Epithelial cell of esophagus (primary cell): ENCODE data around the gene C4B.
"Not testable (repeated sequence)": the region's sequence is repeated elsewhere in the genome, so short reads cannot be mapped to it uniquely, and the experiment has no call there.

Experiments used
- DNase-seq: peaks from one replicate; pipeline ENCODE4 v3.0.0; 2010; ENCODE audit warnings: low read depth
- H3K4me3 ChIP-seq: 2 replicates; pipeline ENCODE4 v1.5.1; 2011; ENCODE audit warnings: mild to moderate bottlenecking, low read length, control low read depth
- TF ChIP-seq, protein P1 (sequence below): IDR thresholded peaks from 2 replicates; pipeline ENCODE4 v1.5.1; 2011; ENCODE audit warnings: low read depth, mild to moderate bottlenecking, low read length, control low read depth, inconsistent platforms; ENCODE audit not compliant: insufficient read depth; ENCODE audit errors: missing control alignments

The C4B gene

DNA sequence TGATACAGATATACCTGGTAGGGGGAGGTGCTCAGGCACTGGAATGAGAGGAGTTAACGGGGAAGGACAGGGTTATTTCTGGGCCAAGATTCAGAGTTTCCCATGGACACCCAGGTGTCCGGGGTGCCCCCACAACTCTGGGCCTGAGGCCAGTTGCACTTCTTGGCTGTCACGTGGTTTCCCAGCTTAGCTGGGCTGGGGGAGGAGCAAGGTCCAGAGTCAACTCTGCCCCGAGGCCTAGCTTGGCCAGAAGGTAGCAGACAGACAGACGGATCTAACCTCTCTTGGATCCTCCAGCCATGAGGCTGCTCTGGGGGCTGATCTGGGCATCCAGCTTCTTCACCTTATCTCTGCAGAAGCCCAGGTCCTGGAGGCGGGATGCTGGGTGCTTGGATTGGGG lies at the start of gene C4B:
TSS of gene C4B (plus strand) at position 249 of the 400 bp plus-strand sequence. CDS start at position 300, 51 bp downstream.
- not testable (repeated sequence) for H3K4me3 ChIP-seq, DNase-seq

- TF ChIP-seq, protein P1, sequence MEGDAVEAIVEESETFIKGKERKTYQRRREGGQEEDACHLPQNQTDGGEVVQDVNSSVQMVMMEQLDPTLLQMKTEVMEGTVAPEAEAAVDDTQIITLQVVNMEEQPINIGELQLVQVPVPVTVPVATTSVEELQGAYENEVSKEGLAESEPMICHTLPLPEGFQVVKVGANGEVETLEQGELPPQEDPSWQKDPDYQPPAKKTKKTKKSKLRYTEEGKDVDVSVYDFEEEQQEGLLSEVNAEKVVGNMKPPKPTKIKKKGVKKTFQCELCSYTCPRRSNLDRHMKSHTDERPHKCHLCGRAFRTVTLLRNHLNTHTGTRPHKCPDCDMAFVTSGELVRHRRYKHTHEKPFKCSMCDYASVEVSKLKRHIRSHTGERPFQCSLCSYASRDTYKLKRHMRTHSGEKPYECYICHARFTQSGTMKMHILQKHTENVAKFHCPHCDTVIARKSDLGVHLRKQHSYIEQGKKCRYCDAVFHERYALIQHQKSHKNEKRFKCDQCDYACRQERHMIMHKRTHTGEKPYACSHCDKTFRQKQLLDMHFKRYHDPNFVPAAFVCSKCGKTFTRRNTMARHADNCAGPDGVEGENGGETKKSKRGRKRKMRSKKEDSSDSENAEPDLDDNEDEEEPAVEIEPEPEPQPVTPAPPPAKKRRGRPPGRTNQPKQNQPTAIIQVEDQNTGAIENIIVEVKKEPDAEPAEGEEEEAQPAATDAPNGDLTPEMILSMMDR, result no peak
- no peak overlapping the region for H3K4me3 ChIP-seq
- DNase-seq, result no peak
Measured at GRCh38 chr6:31965700-31966099, 48.9 kb upstream of the C4B start.

DNA sequence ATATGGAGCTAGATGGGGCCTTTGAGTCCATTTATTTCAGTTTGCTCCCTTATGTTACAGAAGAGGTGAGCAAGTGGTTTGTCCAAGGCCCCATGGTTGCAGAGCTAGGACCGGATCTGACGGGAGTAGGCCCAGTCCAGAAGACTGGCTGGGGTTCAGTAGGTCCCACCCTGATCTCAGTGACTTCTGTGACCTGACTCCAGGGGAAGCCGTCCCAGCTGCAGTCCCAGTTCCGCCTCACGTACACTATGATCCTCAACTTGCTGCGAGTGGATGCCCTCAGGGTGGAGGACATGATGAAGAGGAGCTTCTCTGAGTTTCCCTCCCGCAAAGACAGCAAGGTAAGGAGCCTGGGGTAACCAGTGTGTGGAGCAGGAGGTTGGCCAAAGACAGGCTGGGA lies 48.1 kb upstream of the C4B start:
- no peak overlapping the region for H3K4me3 ChIP-seq
- no peak for DNase-seq
- TF ChIP-seq, protein P1, result no peak

DNA sequence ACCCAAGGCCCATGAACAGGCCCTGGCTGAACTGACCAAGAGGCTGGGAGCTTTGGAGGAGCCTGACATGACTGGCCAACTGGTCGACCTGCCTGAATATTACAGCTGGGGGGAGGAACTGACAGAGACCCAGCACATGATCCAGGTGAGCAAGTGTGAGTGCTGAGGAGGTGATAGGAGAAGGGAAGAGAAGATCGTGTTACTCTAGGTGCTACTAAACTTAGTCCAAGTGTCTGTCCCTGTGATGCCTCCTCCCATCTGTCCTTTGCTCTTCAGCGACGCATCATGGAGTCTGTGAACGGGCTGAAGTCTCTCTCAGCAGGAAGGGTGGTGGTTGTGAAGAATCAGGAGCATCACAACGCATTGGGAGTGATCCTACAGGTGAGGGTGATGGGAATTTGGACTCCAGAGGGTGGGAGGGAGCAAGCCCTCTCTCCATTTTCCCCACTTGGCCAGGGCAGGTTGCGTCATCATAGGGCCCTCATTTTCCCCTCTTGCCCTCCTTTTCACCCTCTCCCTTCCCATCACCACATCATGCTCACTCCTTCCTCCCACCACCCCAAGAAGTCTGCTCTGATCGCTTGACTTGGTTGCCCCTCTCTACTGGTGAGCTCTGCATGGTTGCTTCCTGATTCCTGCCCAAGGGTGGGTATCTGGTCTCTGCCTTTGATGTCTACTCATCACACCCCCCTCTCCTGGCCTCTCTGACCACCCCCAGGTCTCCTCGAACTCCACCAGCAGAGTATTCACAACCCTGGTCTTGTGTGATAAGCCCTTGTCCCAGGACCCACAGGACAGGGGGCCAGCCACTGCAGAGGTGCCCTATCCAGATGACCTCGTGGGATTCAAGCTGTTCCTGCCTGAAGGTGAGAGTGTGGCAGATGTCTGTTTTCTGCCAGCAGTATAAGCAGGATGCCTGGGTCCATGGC lies 47.3 kb upstream of the C4B start:
- TF ChIP-seq, protein P1, result no peak
- DNase-seq, result no peak
- no peak overlapping the region for H3K4me3 ChIP-seq

DNA sequence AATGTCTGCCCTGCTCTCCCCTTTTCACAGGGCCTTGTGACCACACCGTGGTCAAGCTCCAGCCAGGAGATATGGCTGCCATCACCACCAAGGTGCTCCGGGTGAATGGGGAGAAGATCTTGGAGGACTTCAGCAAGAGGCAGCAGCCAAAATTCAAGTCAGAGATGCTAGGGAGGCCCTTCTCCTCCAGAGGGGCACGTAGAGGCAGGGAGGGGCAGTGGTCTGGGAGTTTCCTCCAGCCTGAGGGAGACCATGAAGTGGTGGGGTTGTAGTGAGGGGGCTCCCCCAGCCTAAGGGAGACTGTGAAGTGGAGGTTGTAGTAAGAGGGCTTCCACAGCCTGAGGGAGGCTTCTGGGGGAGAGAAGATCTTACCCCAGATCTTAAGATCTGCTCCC lies 46.7 kb upstream of the C4B start:
- TF ChIP-seq, protein P1, result no peak
- DNase-seq, result no peak
- H3K4me3 ChIP-seq, result no peak overlapping the region

DNA sequence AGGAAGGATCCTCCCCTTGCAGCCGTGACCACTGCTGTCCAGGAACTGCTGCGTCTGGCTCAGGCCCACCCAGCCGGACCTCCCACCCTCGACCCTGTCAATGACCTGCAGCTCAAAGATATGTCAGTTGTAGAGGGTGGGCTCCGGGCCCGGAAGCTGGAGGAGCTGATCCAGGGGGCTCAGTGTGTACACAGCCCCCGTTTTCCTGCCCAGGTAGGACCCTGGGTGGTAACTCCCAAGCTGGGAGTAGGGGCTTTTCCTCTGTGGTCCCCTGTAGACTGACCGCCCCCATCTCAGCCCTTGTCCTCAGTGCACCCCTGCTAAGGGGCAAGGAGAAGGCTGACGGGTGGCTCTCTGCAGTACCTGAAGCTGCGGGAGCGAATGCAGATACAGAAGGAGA lies 46.3 kb upstream of the C4B start:
- no peak for DNase-seq
- TF ChIP-seq, protein P1, result no peak

DNA sequence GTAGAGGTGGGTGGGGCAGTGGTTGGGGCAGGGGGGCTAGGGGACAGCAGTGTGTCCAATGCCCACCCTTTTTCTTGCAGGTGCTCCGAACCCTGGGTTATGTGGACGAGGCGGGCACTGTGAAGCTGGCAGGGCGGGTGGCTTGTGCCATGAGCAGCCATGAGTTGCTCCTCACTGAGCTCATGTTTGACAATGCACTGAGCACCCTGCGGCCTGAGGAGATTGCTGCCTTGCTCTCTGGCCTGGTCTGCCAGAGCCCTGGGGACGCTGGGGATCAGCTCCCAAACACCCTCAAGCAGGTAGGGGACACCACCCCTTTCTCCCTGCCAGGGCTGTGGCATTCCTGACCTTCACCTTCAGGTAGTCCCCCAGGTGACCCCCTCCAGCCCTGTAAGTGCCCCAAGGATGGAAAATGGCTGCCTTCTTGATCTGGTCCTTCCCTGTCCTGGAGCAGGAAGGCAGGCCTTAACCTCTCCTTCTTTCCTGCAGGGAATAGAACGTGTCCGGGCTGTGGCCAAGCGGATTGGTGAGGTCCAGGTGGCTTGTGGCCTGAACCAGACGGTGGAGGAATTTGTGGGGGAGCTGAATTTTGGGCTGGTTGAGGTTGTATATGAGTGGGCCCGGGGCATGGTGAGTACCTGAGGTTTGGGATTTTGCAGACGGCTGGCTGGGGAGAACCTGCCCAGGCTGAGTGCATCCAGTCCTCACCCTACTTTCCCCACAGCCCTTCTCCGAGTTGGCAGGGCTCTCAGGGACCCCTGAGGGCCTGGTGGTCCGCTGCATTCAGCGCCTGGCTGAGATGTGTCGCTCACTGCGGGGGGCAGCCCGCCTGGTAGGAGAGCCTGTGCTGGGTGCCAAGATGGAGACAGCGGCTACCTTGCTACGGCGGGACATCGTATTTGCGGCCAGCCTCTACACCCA lies 45.5 kb upstream of the C4B start:
- DNase-seq, result no peak
- H3K4me3 ChIP-seq, result no peak overlapping the region
- TF ChIP-seq, protein P1, result no peak

More for the DNA sequence above, 46.3 kb upstream of the C4B start:
- H3K4me3 ChIP-seq, result no peak overlapping the region
